ENCODE data around the gene TRPM2. TPM values are rescaled to one million over a fixed set of nuclear protein-coding genes. Genes with fewer than 3 reads are reported as not detected.

Gene TRPM2
- total RNA-seq, 2 donors from 2014 or later = 10.7 to 25.6 TPM

GRCh38 chr21:44376606-44377005 lies 23.2 kb downstream of the TRPM2 start:
- Mint-ChIP-seq H3K27me3 (no peaks in the 10 kb centered on the region), H3K4me1 (peaks cover 15% of the 10 kb centered on the region), H3K4me3 (no peak overlapping the region), H3K36me3 (ENCODE audit: low read depth) (peaks cover 70% of the 10 kb centered on the region), H3K9me3 (no peaks in the 10 kb centered on the region), H3K27ac (peak overlapping the region; percentile 12)
- ATAC-seq (replicated peaks) = no peak

- Mint-ChIP-seq H3K4me3 (no peak overlapping the region), H3K4me1 (peaks cover 15% of the 10 kb centered on the region), H3K27ac (no peak overlapping the region), H3K27me3 (no peaks in the 10 kb centered on the region), H3K36me3 (ENCODE audit: low read depth) (peaks cover 71% of the 10 kb centered on the region), H3K9me3 (no peaks in the 10 kb centered on the region)
- no peak for ATAC-seq (replicated peaks)
These were observed 23.9 kb downstream of the TRPM2 start for GRCh38 chr21:44377201-44377921.

- peaks cover 15% of the 10 kb centered on the region for H3K4me1 Mint-ChIP-seq
- no peaks in the 10 kb centered on the region for H3K9me3 Mint-ChIP-seq
- ATAC-seq (replicated peaks) = no peak
- no peaks in the 10 kb centered on the region for H3K27me3 Mint-ChIP-seq
- H3K36me3 Mint-ChIP-seq (ENCODE audit: low read depth) = peaks cover 78% of the 10 kb centered on the region
- no peak overlapping the region for H3K27ac Mint-ChIP-seq
- no peak overlapping the region for H3K4me3 Mint-ChIP-seq
These were observed 24.7 kb downstream of the TRPM2 start for GRCh38 chr21:44377922-44378645.

GRCh38 chr21:44378646-44379514 lies 25.5 kb downstream of the TRPM2 start:
- H3K27me3 Mint-ChIP-seq = no peaks in the 10 kb centered on the region
- peaks cover 79% of the 10 kb centered on the region for H3K36me3 Mint-ChIP-seq (ENCODE audit: low read depth)
- peaks cover 15% of the 10 kb centered on the region for H3K4me1 Mint-ChIP-seq
- no peak overlapping the region for H3K4me3 Mint-ChIP-seq
- peaks cover 3% of the 10 kb centered on the region for H3K9me3 Mint-ChIP-seq
- no peak for ATAC-seq (replicated peaks)
- H3K27ac Mint-ChIP-seq = no peak overlapping the region

GRCh38 chr21:44379515-44379848 lies 26.1 kb downstream of the TRPM2 start:
- peaks cover 4% of the 10 kb centered on the region for H3K9me3 Mint-ChIP-seq
- H3K27me3 Mint-ChIP-seq = no peaks in the 10 kb centered on the region
- no peak for ATAC-seq (replicated peaks)
- no peak overlapping the region for H3K4me3 Mint-ChIP-seq
- H3K27ac Mint-ChIP-seq = no peak overlapping the region
- peaks cover 85% of the 10 kb centered on the region for H3K36me3 Mint-ChIP-seq (ENCODE audit: low read depth)
- peaks cover 15% of the 10 kb centered on the region for H3K4me1 Mint-ChIP-seq

GRCh38 chr21:44379991-44380865 lies 26.8 kb downstream of the TRPM2 start:
- Mint-ChIP-seq H3K4me3 (no peak overlapping the region), H3K9me3 (peaks cover 4% of the 10 kb centered on the region), H3K27ac (no peak overlapping the region), H3K4me1 (peaks cover 10% of the 10 kb centered on the region), H3K27me3 (no peaks in the 10 kb centered on the region), H3K36me3 (ENCODE audit: low read depth) (peaks cover 87% of the 10 kb centered on the region)
- ATAC-seq (replicated peaks) = no peak

GRCh38 chr21:44380876-44381275 lies 27.5 kb downstream of the TRPM2 start:
- H3K4me3 Mint-ChIP-seq = no peak overlapping the region
- no peak for ATAC-seq (replicated peaks)
- H3K27ac Mint-ChIP-seq = no peak overlapping the region
- H3K4me1 Mint-ChIP-seq = peaks cover 5% of the 10 kb centered on the region
- H3K9me3 Mint-ChIP-seq = peaks cover 9% of the 10 kb centered on the region
- H3K36me3 Mint-ChIP-seq (ENCODE audit: low read depth) = peaks cover 85% of the 10 kb centered on the region
- no peaks in the 10 kb centered on the region for H3K27me3 Mint-ChIP-seq

GRCh38 chr21:44381874-44382273 lies 28.5 kb downstream of the TRPM2 start:
- Mint-ChIP-seq H3K9me3 (peaks cover 9% of the 10 kb centered on the region), H3K4me1 (peaks cover 5% of the 10 kb centered on the region), H3K27ac (no peak overlapping the region), H3K36me3 (ENCODE audit: low read depth) (peaks cover 75% of the 10 kb centered on the region), H3K27me3 (no peaks in the 10 kb centered on the region), H3K4me3 (no peak overlapping the region)
- no peak for ATAC-seq (replicated peaks)

GRCh38 chr21:44382536-44382935 lies 29.1 kb downstream of the TRPM2 start:
- H3K9me3 Mint-ChIP-seq = peaks cover 9% of the 10 kb centered on the region
- no peak overlapping the region for H3K27ac Mint-ChIP-seq
- H3K36me3 Mint-ChIP-seq (ENCODE audit: low read depth) = peaks cover 70% of the 10 kb centered on the region
- ATAC-seq (replicated peaks) = no peak
- no peak overlapping the region for H3K4me3 Mint-ChIP-seq
- peaks cover 5% of the 10 kb centered on the region for H3K4me1 Mint-ChIP-seq
- H3K27me3 Mint-ChIP-seq = no peaks in the 10 kb centered on the region

GRCh38 chr21:44383216-44383615 lies 29.8 kb downstream of the TRPM2 start:
- H3K9me3 Mint-ChIP-seq = peaks cover 9% of the 10 kb centered on the region
- no peak overlapping the region for H3K4me3 Mint-ChIP-seq
- H3K27me3 Mint-ChIP-seq = no peaks in the 10 kb centered on the region
- peaks cover 5% of the 10 kb centered on the region for H3K4me1 Mint-ChIP-seq
- ATAC-seq (replicated peaks) = no peak
- peaks cover 65% of the 10 kb centered on the region for H3K36me3 Mint-ChIP-seq (ENCODE audit: low read depth)
- H3K27ac Mint-ChIP-seq = no peak overlapping the region

- peaks cover 5% of the 10 kb centered on the region for H3K4me1 Mint-ChIP-seq
- no peak for ATAC-seq (replicated peaks)
- H3K4me3 Mint-ChIP-seq = no peak overlapping the region
- peaks cover 62% of the 10 kb centered on the region for H3K36me3 Mint-ChIP-seq (ENCODE audit: low read depth)
- peaks cover 9% of the 10 kb centered on the region for H3K9me3 Mint-ChIP-seq
- H3K27me3 Mint-ChIP-seq = no peaks in the 10 kb centered on the region
- H3K27ac Mint-ChIP-seq = no peak overlapping the region
These were observed 31.5 kb downstream of the TRPM2 start for GRCh38 chr21:44384968-44385367.

GRCh38 chr21:44389335-44389734 lies 35.9 kb downstream of the TRPM2 start:
- Mint-ChIP-seq H3K27me3 (no peaks in the 10 kb centered on the region), H3K27ac (no peak overlapping the region), H3K4me1 (no peaks in the 10 kb centered on the region), H3K9me3 (peaks cover 4% of the 10 kb centered on the region), H3K4me3 (no peak overlapping the region), H3K36me3 (ENCODE audit: low read depth) (peaks cover 48% of the 10 kb centered on the region)
- no peak for ATAC-seq (replicated peaks)

- H3K9me3 Mint-ChIP-seq = no peaks in the 10 kb centered on the region
- no peak for ATAC-seq (replicated peaks)
- no peaks in the 10 kb centered on the region for H3K4me1 Mint-ChIP-seq
- no peaks in the 10 kb centered on the region for H3K27me3 Mint-ChIP-seq
- H3K4me3 Mint-ChIP-seq = no peak overlapping the region
- peaks cover 43% of the 10 kb centered on the region for H3K36me3 Mint-ChIP-seq (ENCODE audit: low read depth)
- no peak overlapping the region for H3K27ac Mint-ChIP-seq
These were observed 37.5 kb downstream of the TRPM2 start for GRCh38 chr21:44390886-44391285.

Measured in activated T-helper 17 cell treated with anti-CD3 and anti-CD28 coated beads, Interleukin-2, amount 50 U/mL, for 72 hours (primary cell).